GM12872 (cell line): ENCODE data around the gene C1orf53.

Source experiments
- CTCF ChIP-seq: IDR thresholded peaks from 3 replicates; pipeline ENCODE4 v1.5.1; 2011; ENCODE audit warnings: low read depth, mild to moderate bottlenecking, low read length, moderate library complexity; ENCODE audit not compliant: insufficient read depth

C1orf53 gene

GRCh38 chr1:197948926-197949899 is 46.8 kb downstream of the C1orf53 start:
- TF ChIP-seq CTCF: no peak

GRCh38 chr1:197951089-197951488 is 48.7 kb downstream of the C1orf53 start:
- no peak for TF ChIP-seq CTCF

- TF ChIP-seq CTCF: no peak
Observed at GRCh38 chr1:197951617-197952175, 49.3 kb downstream of the C1orf53 start.

GRCh38 chr1:197954718-197955418 is 52.4 kb downstream of the C1orf53 start:
- no peak for TF ChIP-seq CTCF

GRCh38 chr1:197955486-197956394 is 53.3 kb downstream of the C1orf53 start:
- TF ChIP-seq CTCF: no peak
